Measurements from ENCODE around the gene SBF2. TPM values are rescaled to one million over a fixed set of nuclear protein-coding genes. Genes with fewer than 3 reads are reported as not detected.

Gene SBF2
- total RNA-seq, 1 donor from 2014 or later, result 6.1 TPM

DNA sequence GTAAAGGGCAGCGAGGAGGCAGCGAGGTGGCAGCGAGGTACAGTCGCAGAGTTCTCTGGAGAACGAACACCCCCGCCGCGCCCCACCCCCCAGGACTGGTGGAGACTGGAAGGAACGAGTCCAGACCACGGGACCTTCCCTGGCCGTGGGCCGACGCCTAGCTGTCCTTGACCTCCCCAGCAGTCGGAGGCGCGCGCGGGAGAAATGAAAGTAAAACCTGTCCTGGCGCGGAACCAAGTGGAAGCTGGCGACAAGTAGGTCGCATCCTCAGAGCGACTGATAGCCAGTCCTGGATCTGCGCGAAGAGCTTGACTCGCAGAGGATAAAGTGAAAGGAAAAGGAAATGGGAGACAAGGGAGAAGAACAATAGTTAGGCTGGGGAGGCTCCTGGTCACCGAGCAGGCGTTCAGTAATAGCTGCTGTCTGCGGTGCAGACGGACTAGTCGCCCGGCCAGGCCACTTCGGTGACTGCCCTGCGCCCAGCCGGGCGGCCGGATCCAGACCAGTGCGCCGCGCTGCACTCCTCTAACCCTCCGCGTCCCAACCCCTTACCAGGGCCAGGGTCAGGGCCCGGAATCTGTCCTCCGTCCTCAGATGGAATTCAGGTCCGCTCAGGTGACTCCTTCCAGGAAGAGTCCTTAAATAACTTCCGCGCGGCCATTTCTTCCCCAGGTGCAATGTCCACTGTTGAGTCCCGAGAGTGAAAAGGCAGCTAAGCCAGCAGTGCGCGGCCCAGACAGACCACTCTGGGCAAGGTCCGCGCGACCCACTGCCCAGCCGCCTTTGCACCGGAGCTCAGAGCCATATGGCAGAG lies 8.9 kb upstream of the SBF2 start:
- intact Hi-C loops (cut with micrococcal nuclease), result loop anchor here (2.0 to 5.0 kb wide), 4 partner anchors 156 to 1621 kb away; partner anchors contain the start of genes AKIP1, RPL27A, TRIM66 and ZBED5

- intact Hi-C loops (cut with micrococcal nuclease), result loop anchor here (2.0 to 5.0 kb wide), 4 partner anchors 156 to 1620 kb away; partner anchors contain the start of genes AKIP1, RPL27A, TRIM66 and ZBED5
Observed at GRCh38 chr11:10302359-10302743, 8.3 kb upstream of the SBF2 start.

GRCh38 chr11:10301656-10302358 lies 7.8 kb upstream of the SBF2 start:
- intact Hi-C loops (cut with micrococcal nuclease), result loop anchor here (2.0 to 5.0 kb wide), 4 partner anchors 157 to 1620 kb away; partner anchors contain the start of genes AKIP1, RPL27A, TRIM66 and ZBED5

DNA sequence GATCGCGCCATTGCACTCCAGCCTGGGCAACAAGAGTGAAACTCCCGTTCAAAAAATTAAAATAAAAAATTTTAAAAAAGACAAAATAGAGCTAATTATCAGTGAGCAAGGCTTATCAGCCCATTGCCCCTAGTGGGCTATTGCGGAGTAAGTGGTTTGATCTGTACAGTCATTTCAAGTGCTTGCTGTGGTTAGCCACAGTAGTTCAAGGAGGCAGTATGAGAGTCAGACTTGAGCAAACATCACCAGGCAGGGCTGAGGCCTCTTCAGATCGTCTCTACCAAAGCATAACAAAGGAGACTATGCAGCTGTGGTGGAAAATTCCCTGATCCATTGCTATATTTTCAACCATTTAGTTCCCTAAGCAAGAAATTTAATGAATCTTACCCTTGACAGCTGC lies 4.3 kb upstream of the SBF2 start:
- intact Hi-C loops (cut with micrococcal nuclease), result loop anchor here (1.0 to 10.0 kb wide), 3 partner anchors 9 to 1034 kb away; partner anchors contain the start of gene DENND5A

GRCh38 chr11:10295064-10295901 lies 1.3 kb upstream of the SBF2 start:
- intact Hi-C loops (cut with micrococcal nuclease), result loop anchor here (10.0 kb wide), 1 partner anchor 1030 kb away; the partner anchor contains the start of gene DENND5A

- intact Hi-C loops (cut with micrococcal nuclease), result loop anchor here (1.0 to 10.0 kb wide), 3 partner anchors 13 to 1030 kb away; partner anchors contain the start of gene DENND5A
Observed at GRCh38 chr11:10294290-10294953, 403 bp upstream of the SBF2 start.

DNA sequence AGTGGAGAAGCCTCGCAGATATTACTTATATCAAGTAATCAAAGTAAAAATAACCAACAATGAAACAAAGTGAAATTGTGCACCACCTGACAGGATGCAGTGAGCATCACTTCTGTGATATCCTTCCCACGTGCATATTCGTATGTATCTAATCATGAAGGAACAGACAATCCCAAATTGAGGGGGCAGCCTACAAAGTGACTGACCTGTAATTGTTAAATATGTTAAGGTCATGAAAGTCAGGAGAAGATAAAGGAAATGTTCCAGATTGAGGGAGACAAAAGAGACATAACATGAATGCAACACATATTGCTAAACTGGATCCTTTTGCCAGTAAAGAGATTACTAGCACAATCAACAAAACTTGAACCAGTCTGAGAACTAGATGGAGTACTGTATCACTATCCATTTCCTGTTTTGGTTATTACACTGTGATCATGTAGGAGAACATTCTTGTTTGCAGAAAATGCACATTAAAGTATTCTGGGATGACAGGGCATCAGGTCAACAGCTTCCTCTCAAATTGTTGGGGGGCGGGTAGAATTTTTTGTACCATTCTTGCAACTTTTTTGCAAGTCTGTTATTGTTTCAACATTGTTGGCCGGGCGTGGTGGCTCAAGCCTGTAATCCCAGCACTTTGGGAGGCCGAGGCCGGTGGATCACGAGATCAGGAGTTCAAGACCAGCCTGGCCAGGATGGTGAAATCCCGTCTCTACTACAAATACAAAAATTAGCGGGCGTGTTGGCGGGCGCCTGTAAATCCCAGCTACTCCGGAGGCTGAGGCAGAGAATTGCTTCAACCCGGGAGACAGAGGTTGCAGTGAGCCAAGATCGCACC lies 2.0 kb downstream of the SBF2 start:
- intact Hi-C loops (cut with micrococcal nuclease), result loop anchor here (10.0 kb wide), 1 partner anchor 1027 kb away; the partner anchor contains the start of gene DENND5A

DNA sequence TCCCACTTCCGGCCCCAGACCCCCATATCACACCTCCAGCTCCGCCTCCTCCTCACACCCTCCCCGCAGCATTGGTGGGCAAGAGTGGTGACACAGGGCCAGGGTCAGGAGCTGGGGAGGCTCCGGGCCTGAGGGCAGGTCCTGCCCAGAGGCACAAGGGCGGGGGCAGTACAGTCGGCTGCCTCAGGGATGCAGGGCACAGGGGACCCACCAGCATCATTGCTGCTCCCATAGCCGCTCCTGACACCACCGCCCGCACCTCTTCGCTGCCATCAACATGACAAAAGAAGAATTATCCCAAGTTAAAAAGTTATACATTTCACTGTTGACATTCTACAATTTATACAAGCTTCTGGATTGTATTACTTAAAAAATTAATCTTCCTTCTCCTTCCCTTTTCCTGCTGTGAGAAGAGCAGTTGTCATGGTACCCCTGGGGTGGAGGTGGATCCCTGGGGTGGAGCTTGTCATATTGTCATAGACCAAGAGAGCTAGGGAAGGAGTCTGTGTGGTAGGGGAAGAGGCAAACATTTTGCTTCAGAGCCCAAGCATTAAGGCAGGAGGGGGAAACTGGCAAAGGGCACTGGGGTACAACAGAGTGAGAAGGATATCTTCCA lies 4.1 kb downstream of the SBF2 start:
- intact Hi-C loops (cut with micrococcal nuclease), result loop anchor here (10.0 kb wide), 1 partner anchor 1025 kb away; the partner anchor contains the start of gene DENND5A

DNA sequence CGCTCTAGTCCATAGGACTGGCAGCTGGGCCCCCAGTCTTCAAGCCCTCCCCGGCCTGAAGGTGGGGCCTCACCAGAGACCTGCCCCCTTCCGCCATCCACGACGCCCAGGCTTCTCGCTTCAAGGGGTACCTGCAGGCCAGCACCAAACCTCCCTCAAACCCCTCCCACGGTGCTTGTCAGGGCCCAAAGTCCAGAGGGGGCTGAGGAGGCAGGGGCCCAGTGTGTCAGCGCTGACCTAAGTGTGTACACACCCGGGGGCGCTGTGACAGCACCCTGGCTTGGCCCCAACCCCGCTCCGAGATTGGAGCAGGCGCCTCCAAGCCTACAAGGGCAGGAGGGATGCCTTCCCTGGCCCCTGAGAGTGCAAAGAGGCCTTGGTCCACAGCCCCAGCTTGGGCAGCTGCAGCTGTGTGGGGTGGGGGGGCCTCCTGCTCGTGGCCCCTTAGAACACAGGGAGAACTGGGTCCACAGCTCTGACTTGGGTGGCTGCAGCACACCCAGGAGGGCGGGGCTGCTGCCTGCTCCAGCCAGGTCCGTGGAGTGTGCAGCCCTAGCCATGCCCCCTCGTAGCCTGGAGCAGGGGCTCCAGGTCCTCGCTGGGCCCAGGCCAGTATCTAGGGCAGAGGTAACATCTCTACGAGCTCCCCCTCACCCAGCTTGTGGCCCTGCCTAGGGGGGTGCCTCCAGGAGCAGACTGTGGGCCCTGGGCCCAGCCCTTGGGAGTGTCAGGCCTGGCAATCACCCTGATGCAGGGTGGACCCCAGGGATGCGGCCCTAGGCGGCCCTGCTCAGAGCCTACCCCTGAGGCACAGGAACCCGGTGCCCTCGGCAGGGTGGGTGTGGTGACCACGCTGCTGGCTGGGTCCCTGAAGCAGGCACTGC lies 4.9 kb downstream of the SBF2 start:
- intact Hi-C loops (cut with micrococcal nuclease), result no loop called here

- intact Hi-C loops (cut with micrococcal nuclease), result no loop called here
Observed at GRCh38 chr11:10287766-10288715, 6.0 kb downstream of the SBF2 start.

- intact Hi-C loops (cut with micrococcal nuclease), result no loop called here
Observed at GRCh38 chr11:10287140-10287539, 6.9 kb downstream of the SBF2 start.

- intact Hi-C loops (cut with micrococcal nuclease), result no loop called here
Observed at GRCh38 chr11:10285148-10285802, 8.7 kb downstream of the SBF2 start.

DNA sequence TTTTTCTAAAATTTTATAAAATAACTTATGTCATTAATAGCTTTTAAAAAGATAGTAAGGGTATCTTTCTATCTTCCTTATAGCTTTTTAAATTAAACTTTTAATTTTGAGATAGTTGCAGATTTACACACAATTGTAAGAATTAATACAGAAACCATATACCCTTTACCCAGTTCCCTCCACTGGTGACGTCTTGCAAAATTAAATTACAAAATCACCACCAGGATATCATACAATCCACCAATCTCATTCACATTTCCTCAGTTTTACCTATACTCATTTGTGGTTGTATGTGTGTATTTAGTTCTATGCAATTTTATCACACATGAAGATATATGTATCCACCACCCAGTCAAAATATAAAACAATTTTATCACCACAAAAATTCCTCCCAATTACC lies 10.0 kb downstream of the SBF2 start:
- intact Hi-C loops (cut with micrococcal nuclease), result no loop called here

- intact Hi-C loops (cut with micrococcal nuclease), result no loop called here
Observed at GRCh38 chr11:10282117-10282516, 11.9 kb downstream of the SBF2 start.

GRCh38 chr11:10275714-10276113 lies 18.3 kb downstream of the SBF2 start:
- intact Hi-C loops (cut with micrococcal nuclease), result no loop called here

DNA sequence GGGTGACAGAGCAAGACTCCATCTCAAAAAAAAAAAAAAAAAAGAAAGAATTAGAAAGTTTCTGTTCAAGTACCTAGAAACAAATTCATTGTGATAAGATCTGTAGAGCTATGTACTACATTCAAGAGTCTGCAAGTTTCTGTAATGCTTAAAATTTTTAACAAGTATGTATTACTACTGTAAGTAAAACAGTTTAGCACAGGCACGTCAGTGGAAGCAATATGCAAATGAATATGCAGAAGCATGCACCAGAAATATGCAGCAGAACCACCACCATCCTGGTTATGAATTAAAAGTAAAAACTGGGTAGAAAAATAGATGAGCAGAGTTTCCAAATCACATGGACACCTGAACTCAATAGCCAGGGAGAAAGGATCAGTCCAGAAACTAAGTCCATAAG lies 19.3 kb downstream of the SBF2 start:
- intact Hi-C loops (cut with micrococcal nuclease), result no loop called here

Measured in T-helper 1 cell treated with Interleukin-12 subunit alpha and Interleukin-12 subunit beta and Interleukin-4 antibody, amounts not matched to agents 30 ng/mL and 1 ng/mL, for 36 hours (primary cell).